CD4-positive, alpha-beta T cell treated with Interleukin-4 for 1 hour (primary cell): ENCODE data around the gene IDS.
"Not testable (repeated sequence)": the region's sequence is repeated elsewhere in the genome, so short reads cannot be mapped to it uniquely, and the experiment has no call there.

ENCODE experiments used
- DNase-seq, 2 donors: peaks; one replicate each; pipeline ENCODE4 v3.0.0-alpha.2; 2020 to 2022

The IDS gene

DNA sequence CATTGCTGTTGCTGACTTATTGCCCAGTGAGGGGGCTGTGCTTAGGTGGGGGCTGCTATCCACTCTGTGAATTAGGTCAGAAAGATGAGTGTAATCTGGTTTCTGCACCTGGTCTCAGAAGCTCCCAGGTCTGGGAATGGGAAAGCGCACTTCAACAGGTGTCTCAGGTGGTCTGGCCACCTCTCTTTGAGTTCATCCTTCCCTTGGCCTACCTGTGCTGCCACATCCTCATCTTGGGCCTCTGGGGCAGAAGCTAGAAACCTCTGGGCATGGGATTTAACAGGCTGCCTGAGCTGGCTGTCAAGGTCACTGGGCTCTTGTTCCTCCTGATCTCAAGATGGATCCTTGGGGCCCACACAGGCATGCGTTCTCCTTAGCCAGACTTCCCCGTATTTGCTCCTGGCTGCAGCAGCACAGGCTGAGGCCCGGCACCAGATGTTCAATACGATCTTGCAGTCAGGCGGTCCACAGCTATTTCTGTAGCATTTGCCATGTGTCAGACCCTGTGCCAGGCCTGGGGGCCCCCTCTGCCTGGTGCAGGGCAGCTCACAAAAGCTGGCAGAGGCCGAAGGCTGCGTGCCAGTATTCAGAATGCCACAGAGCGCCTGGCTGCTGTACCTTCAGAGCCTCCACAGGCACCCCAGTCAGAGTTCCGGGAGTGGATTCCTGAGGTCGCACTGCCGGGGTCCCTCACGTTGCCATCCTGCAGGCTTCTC is 21.4 kb upstream of the IDS start:
- not testable (repeated sequence) for DNase-seq

DNA sequence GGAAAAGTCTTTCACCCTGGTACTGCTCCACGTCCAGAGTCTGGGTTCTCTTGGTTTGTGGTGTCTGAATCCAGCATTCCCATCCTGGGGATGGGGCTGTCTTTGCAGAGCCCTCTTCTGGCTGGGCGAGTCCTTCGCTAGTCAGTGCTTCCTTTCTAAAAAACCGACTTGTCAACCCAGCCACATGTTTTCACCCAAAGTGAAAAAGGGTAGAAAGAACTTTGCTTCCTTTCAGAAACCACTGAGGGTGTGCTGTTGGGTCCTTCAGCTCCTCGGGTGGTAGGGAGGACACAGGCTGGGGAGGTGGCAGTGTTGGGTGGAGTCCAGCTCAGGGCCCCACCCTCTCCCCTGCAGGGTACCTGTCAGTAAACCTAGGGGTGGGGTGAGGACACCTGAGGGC is 20.8 kb upstream of the IDS start:
- peak; percentile 59 to 75 for DNase-seq

DNA sequence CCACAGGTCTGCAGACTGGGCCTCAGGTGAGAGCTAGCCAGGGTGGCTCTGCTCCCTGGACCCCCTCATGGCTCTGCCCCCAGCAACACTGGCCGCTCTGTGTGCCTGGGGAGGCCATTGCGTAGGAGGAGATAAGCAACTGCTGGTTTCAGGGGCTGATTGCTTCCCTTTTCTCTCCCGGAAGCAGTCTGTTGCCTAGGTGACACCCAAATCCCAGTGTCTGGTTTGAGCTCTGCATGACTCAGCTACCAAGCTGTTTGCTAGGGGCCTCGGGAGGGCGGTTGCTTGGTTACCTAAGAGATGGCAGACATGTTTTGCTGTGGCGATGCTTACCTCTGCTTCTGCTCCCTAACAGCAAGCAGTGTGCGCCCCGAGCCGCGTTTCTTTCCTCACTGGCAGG is 20.3 kb upstream of the IDS start:
- DNase-seq: peak; percentile 87 to 92

DNA sequence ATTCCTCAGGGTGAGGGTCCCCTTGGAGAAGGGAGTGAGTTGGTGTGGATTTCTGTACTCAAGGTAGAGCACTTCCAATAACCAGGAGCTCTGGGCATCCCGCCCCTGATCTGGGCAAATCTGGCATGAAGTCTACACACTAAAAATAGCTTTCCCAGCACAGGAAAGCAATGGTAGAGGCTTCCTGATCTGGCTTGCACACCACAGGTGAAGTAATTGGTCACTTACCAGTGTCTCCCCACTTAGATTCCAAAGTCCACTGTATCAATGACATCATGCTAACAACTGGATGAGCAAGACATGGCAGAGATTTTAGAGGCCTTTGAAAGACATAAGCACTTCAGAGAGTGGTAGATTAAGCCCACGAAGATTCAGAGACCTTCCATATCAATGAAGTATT is 17.8 kb upstream of the IDS start:
- no peak for DNase-seq

DNA sequence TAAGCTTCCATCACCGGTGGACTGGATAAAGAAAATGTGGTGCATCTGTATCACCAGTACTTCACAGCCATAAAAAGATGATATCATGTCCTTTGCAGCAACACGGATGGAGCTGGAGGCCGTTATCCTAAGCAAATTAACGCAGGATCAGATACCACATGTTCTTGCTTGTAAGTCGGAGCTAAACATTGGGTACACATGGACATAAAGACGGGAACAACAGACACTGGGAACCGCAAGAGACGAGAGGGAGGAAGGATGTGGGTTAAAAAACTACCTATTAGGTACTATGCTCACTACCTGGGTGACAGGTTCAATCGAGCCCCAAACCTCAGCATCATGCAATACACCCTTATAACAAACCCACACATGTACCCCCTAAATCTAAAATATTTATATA is 16.3 kb upstream of the IDS start:
- peak in 1 of 2 donors; percentile 58 for DNase-seq

DNA sequence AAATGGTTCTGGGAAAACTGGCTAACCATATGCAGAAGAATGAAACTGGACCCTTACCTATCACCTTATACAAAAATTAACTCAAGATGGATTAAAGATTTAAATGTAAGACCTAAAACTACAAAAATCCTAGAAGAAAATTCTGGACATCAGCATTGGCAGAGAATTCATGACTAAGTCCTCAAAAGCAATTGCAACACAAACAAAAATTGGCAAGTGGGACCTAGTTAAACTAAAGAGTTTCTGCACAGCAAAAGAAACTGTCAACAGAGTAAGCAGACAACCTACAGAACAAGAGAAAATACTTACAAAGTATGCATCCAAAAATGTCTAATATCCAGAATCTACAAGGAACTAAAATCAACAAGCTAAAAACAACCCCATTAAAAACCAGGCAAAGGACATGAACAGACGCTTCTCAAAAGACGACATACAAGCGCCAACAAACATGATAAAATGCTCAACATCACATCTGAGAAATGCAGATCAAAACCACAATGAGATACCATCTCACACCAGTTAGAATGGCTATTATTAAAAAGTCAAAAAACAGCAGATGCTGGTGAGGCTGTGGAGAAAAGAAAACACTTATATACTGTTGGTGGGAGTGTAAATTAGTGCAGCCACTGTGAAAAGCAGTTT is 15.7 kb upstream of the IDS start:
- DNase-seq: not testable (repeated sequence)

DNA sequence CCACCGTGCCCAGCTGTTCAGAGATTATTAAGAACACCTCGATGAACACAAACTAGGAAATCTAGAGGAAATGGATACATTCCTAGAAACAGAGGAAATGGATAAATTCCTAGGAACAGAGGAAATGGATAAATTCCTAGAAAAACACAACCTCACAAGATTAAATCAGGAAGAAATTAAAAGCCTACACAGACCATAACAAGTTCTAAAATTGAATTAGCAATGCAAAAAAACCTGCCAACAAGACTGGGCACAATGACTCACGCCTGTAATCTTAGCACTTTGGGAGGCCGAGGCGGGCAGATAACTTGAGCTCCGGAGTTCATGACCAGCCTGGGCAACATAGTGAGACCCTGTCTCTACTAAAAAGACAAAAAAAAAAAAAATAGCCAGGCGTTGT is 13.1 kb upstream of the IDS start:
- DNase-seq: no peak

DNA sequence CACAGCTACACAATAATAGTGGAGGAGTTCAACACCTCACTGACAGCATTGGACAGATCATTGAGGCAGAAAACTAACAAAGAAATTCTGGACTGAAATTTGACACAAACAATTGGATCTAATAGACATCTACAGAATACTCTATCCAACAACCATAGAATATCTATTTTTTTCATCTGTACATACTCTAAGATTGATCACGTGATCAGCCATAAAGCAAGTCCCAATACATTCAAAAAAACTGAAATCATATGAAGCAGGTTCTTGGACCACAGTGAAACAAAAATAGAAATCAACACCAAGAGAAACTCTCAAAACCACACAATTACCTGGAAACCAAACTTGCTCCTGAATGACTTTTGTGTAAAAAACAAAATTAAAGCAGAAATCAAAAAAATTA is 12.2 kb upstream of the IDS start:
- no peak for DNase-seq

DNA sequence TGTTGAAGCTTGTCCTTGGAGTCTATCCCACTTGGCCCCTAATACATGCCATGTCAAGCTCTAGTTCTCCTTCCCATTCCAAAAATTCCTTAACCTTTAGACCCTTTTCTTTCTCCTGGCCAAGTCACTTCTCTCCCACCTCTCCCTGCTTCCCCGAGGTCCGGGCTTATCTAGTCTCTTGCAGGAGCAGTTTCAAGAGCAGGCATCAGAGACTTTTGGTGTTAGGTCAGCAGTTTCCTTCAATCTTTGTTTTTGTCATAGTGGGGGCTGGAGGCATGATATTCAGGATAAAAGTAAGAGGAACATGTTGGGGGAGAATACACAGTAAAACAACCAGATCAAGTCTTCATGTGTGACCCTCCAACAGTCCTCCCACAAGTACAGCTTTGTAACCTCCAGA is 11.5 kb upstream of the IDS start:
- no peak for DNase-seq

DNA sequence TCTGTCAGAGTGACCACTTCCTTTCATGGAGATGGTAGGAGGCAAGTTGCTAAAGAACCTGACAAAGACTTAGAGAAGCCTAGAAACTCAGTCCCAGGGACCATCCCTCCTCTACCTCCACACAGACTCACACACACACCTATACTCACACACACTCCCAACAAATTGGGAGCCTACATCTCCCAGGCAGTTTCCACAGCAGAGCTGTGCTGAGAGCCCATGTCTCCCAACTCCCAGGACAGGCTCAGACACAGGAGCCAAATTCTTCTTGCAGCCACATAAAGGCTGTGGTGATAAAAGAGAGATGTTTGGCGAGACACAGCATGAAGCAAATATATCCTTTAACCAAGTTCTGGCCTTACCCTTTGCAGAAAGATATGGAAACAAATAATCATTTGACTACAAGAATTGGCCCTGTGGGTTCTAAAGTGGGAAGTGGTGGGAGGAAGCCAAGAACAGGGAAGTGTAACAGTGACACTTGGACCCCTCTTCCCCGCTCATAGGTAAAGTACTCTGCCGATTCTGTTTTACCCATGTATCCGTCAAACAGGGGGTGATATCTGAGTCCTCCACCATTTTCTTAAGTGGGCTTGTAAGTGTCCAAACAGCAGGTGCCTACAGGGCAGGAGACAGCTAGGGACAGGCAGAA is 11.0 kb upstream of the IDS start:
- DNase-seq: no peak

DNA sequence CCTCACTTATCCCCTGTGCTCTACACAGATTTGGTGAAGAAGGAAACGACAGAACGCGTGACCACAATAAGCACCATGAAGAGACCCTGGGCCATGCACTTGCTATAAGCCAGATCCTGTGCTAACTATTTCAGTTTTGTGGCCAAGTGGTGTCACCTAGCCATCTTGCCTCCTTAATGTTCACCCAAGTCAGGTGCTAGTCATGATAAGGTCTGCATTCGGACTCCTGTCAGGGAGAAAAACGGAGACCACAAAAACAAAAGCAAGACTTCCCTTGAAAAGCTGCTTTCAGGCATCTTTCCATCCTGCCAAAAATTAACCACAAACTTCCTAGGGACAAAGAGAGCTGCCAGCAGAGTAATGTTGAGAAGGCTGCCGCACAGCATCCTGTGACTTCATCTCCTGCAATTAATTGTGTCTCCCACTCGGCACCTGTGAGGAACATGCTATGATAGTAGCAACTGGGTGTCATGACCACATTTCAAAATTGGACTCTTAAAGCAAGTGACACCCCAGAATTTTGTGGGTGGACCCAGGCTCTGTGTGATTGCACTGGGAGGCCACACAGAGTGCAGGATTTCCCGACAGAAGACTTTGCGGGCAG is 8.8 kb upstream of the IDS start:
- no peak for DNase-seq

DNA sequence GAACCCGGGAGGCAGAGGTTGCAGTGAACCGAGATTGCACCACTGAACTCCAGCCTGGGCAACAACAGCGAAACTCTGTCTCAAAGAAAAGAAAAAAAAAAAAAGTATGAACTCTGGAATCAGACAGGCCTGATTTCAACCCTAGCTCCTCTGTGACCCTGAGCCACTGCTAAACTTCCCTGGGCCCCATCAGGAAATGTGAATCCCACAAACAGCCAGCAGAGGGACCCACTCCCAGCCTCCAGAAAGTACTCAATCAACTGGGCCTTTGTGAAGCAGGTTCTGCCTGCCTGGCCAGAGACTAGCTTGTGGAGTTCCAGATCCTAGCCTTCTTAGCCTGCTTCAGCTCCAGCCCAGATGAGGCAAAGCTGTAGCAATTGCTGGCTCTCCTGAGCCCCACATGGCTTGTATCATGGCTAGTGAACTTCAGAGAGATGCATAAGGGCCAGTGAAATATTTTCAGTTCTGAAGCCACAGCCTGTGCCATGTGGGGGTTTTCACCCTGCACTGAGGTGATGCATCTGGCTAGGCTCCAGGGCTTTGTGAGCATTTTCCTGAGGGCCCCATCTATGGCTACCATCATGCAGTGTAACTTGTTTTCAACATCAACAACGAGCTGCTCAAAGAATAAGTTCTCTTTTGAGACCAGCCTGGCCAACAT is 7.2 kb upstream of the IDS start:
- peak; percentile 71 to 76 for DNase-seq

DNA sequence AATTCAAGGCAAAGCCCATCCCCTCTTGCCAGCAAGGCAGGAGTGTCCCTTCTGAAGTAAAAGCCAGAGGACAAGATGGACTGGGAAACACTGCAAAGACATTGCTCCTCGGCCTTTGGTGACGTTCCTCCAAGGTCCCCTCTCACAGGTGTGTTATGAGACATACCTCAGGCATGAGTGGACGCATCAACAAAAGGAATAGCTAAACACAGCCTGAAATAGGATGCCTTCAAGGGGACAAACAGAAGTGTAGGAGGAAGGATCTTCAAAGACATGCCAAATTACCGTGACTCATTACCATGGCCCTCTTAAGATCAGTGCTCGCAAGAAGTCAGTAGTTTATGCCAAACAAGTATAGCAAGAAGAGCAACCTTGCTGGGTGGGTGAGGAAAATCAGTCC is 6.0 kb upstream of the IDS start:
- DNase-seq: no peak

DNA sequence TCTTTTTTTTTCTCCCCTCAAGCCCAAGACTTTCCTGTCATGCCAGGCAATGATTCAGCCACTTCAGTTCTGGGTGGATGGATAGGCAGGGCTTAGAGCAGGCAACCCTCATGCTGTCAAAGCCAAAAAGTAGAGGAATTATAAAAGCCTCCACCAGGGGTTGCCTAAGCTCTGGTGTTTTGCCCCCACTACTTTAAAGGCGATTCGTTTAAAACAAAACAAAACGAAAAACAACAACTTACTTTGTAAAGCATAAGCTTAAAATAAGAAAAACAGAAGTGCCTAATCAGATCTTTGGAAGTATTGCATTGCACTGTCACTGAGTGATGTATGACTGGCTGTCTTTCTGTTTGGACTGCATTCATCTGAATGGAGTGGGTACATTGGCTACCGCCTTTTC is 5.3 kb upstream of the IDS start:
- peak in 1 of 2 donors; percentile 6 for DNase-seq

DNA sequence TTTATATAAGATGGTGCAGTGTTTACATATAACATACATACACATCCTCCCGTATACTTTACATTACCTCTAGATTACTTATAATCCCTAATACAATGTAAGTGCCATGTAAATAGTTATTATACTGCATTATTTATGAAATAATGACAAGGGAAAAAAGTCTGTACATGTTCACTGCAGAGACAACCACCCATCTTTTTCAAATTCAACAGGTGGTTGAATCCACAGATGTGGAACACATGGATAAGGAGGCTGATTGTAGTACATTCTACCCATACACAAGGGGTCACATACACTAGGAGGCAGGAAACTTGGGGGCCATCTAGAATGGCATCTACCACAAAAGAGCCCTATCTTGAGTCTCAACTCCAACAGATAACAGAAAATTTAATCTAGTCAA is 3.4 kb upstream of the IDS start:
- DNase-seq: no peak

DNA sequence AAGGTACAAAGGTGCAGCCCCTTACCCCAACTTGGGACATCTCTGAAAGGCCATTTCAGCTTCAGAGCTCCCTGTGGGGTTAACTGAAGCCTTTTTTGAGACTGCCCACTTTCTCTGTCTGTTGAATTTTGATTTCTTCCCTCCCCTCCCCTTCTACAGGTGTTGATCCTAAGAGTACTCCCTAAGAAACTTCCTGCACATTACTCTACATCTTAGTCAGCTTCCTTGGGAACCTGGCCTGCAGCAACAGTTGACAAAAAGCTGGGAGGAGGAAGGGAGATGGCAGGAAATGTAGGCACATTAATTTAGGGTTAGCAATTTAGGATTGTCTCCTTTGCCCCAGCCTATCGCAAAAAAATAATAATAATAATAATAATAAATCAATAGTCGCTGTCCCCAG is 1.2 kb upstream of the IDS start:
- DNase-seq: no peak

DNA sequence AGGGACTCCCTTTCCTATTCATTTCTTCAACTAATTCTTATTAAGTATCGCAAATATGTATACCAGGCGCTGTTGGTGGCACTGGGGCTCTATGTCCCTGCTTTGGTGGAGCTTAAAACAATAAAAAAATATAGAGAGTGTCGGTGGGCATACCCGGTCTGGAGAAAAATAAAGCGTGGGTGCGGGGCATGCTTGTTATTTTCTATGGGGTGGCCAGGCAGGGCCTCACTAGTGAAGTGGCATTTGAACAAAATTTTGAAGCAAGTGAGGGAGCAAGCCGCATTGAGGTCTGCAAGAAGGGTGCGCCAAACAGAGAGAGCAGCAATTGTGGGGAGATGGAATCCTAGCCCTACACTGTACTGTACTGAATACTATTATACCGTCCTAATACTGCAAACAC is 565 bp upstream of the IDS start:
- DNase-seq: no peak

DNA sequence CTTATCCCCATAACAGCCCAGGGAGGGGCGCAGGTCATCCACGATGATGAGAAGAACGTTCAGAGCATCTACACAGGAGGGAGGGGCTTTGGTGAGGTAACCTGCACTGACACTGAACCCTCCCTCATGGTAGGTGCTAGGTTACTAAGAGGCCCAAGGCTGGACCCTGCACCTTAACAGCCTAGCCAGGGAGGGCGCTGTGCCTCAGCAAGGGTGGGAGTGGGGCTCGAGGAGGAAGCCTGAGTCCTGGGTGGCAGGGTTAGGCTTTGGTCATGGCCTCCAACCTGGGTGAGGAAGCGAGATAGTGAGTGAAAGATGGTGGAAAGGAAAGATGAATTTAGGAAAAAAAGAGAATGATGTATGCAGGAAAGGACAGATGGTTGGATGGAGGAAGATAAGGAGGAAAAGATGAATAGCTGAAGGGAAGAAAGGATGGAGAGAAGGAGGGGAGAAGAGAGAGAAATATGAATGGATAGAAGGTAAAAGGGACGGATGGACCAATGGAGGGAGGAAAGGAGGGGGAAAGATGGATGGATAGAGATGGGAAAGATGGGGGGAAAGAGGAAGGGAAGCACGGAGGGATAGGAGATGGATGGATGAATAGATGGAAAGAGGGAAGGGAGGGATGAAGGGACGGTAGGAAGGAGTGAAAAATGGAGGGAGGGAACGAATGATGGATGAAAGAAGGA is 736 bp downstream of the IDS start:
- DNase-seq: peak; percentile 81 to 82

DNA sequence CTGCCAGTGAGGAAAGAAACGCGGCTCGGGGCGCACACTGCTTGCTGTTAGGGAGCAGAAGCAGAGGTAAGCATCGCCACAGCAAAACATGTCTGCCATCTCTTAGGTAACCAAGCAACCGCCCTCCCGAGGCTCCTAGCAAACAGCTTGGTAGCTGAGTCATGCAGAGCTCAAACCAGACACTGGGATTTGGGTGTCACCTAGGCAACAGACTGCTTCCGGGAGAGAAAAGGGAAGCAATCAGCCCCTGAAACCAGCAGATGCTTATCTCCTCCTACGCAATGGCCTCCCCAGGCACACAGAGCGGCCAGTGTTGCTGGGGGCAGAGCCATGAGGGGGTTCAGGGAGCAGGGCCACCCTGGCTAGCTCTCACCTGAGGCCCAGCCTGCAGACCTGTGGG is 1.7 kb downstream of the IDS start:
- DNase-seq: peak; percentile 85 to 90

DNA sequence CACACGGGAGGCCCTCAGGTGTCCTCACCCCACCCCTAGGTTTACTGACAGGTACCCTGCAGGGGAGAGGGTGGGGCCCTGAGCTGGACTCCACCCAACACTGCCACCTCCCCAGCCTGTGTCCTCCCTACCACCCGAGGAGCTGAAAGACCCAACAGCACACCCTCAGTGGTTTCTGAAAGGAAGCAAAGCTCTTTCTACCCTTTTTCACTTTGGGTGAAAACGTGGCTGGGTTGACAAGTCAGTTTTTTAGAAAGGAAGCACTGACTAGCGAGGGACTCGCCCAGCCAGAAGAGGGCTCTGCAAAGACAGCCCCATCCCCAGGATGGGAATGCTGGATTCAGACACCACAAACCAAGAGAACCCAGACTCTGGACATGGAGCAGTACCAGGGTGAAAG is 2.2 kb downstream of the IDS start:
- peak in 1 of 2 donors; percentile 49 for DNase-seq

DNA sequence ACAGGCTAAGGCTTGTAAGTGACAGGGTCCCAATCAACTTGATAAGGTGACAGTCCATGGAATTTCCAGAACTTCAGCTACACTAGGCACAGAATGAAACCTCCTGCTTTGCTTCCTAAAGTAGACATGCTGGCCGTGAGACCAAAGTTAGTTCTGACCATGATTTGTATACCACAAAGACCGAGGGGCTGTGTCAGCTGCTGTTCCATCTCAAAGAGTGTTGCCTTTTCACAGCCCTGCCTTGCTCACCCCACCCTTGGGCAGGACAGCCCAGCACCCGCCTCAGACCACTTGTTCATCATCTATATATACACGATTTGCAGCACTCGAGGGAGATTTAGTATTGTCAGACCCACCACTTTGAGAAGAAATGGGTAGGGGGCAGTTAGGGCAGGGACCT is 5.3 kb downstream of the IDS start:
- DNase-seq: peak in 1 of 2 donors; percentile 11

DNA sequence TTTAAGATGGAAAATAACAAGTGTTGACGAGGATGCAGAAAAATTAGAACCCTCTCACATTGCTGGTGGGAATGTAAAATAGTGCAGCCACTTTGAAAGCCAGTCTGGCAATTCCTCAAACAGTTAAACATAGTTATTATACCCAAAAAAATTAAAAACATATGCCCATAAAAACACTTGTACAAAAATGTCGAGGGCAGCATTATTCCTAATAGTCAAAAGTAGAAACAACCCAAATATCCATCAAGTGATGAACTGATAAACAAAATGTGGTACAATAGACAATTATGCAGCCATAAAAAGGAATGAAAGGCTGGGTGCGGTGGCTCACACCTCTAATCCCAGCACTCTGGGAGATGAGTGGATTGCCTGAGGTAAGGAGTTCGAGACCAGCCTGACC is 6.3 kb downstream of the IDS start:
- peak in 1 of 2 donors; percentile 1 for DNase-seq

DNA sequence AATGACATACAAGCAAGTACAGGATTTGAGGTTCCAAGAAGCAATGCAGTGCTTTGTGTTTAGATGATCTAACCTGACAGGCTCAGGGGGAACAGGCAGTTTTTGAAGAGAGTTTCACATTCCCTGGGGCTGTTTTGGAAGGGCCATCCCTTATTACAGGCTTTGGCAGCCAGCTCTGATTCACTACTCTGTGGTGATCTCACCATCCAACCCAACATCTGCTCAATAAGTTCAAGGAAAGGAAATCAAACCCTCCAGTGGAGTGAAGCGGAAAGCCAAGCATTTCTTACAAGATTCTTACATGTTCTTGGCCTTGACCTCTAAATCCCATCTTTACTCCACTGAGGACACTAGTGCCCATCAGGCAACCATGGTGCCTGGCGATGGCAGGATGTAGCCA is 7.5 kb downstream of the IDS start:
- no peak for DNase-seq
